Fibroblast of skin of right biceps (primary cell): Measurements from ENCODE around the gene IFITM5.
"Not testable (repeated sequence)": the region's sequence is repeated elsewhere in the genome, so short reads cannot be mapped to it uniquely, and the experiment has no call there.

ENCODE experiments used
- DNase-seq: peaks from one replicate; pipeline ENCODE4 v3.0.0-alpha.2; 2013

IFITM5 gene

GRCh38 chr11:311013-311748 lies 11.9 kb upstream of the IFITM5 start:
- DNase-seq, result not testable (repeated sequence)

- not testable (repeated sequence) for DNase-seq
Measured at GRCh38 chr11:309979-310572, 10.8 kb upstream of the IFITM5 start.

- not testable (repeated sequence) for DNase-seq
Measured at GRCh38 chr11:308740-309665, 9.7 kb upstream of the IFITM5 start.

GRCh38 chr11:307766-308708 lies 8.7 kb upstream of the IFITM5 start, which contains the start of gene IFITM2:
IFITM2 (plus strand) TSS chr11:307816; CDS start chr11:308193, 377 bp downstream.
- peak; percentile 91 for DNase-seq

GRCh38 chr11:306645-307371 lies 7.5 kb upstream of the IFITM5 start:
- no peak for DNase-seq

- no peak for DNase-seq
Measured at GRCh38 chr11:305844-306211, 6.5 kb upstream of the IFITM5 start.

GRCh38 chr11:304915-305843 lies 5.9 kb upstream of the IFITM5 start:
- DNase-seq, result peak; percentile 76

GRCh38 chr11:304061-304506 lies 4.8 kb upstream of the IFITM5 start:
- DNase-seq, result no peak

GRCh38 chr11:303363-303762 lies 4.0 kb upstream of the IFITM5 start:
- no peak for DNase-seq

- DNase-seq, result no peak
Measured at GRCh38 chr11:299951-300735, 817 bp upstream of the IFITM5 start.

GRCh38 chr11:298406-299065 lies 790 bp downstream of the IFITM5 start:
- no peak for DNase-seq

- DNase-seq, result no peak
Measured at GRCh38 chr11:297586-298405, 1.5 kb downstream of the IFITM5 start.

GRCh38 chr11:297051-297585 lies 2.2 kb downstream of the IFITM5 start:
- DNase-seq, result no peak

- DNase-seq, result no peak
Measured at GRCh38 chr11:296171-297050, 2.9 kb downstream of the IFITM5 start.

- no peak for DNase-seq
Measured at GRCh38 chr11:295351-296170, 3.8 kb downstream of the IFITM5 start.

GRCh38 chr11:294780-295179 lies 4.5 kb downstream of the IFITM5 start:
- no peak for DNase-seq
